Progenitor cell of endocrine pancreas (in vitro differentiated cells): ENCODE data around the gene SLC38A1. TPM values are rescaled to one million over a fixed set of nuclear protein-coding genes. Genes with fewer than 3 reads are reported as not detected.

Experiments used
- DNase-seq: peaks from one replicate; pipeline ENCODE4 v3.0.0; 2021; ENCODE audit warnings: low spot score; ENCODE audit not compliant: unreplicated experiment
- H3K27ac Mint-ChIP-seq: 2 replicates; pipeline ENCODE4 v1.8.0; 2021; ENCODE audit warnings: mild to moderate bottlenecking, moderate library complexity, mixed read lengths
- H3K27me3 Mint-ChIP-seq: 2 replicates; pipeline ENCODE4 v1.8.0; 2021; ENCODE audit warnings: mixed read lengths
- H3K36me3 Mint-ChIP-seq: 2 replicates; pipeline ENCODE4 v1.8.0; 2022; ENCODE audit warnings: mixed read lengths; ENCODE audit not compliant: insufficient read depth
- H3K4me1 Mint-ChIP-seq: 2 replicates; pipeline ENCODE4 v1.8.0; 2021; ENCODE audit warnings: low read depth, mixed read lengths
- H3K4me3 Mint-ChIP-seq: 2 replicates; pipeline ENCODE4 v1.8.0; 2021; ENCODE audit warnings: low read depth, mild to moderate bottlenecking, moderate library complexity, mixed read lengths
- H3K9me3 Mint-ChIP-seq: 2 replicates; pipeline ENCODE4 v1.8.0; 2021; ENCODE audit warnings: low read depth, mixed read lengths
- CTCF ChIP-seq: fragments of 200-600 bp; sonication (generic); IDR thresholded peaks from one replicate; pipeline ENCODE4 v1.5.0; 2021; ENCODE audit warnings: antibody characterized with exemption, mild to moderate bottlenecking; ENCODE audit not compliant: unreplicated experiment
- total RNA-seq: library from RNA; stranded (reverse); gene quantifications from 2 replicates; pipeline ENCODE4 v1.2.1, GENCODE V29; 2021

Gene SLC38A1
- total RNA-seq, 1 donor from 2014 or later: 144 TPM

GRCh38 chr12:46177025-46177424 lies 91.8 kb downstream of the SLC38A1 start:
- no peak overlapping the region for H3K4me3 Mint-ChIP-seq
- H3K36me3 Mint-ChIP-seq: no peaks in the 10 kb centered on the region
- no peak for TF ChIP-seq CTCF
- H3K27ac Mint-ChIP-seq: no peak overlapping the region
- no peaks in the 10 kb centered on the region for H3K9me3 Mint-ChIP-seq
- no peaks in the 10 kb centered on the region for H3K4me1 Mint-ChIP-seq
- DNase-seq: no peak
- no peaks in the 10 kb centered on the region for H3K27me3 Mint-ChIP-seq

- H3K4me3 Mint-ChIP-seq: no peak overlapping the region
- no peaks in the 10 kb centered on the region for H3K27me3 Mint-ChIP-seq
- H3K9me3 Mint-ChIP-seq: no peaks in the 10 kb centered on the region
- DNase-seq: no peak
- H3K4me1 Mint-ChIP-seq: no peaks in the 10 kb centered on the region
- no peak overlapping the region for H3K27ac Mint-ChIP-seq
- TF ChIP-seq CTCF: no peak
- no peaks in the 10 kb centered on the region for H3K36me3 Mint-ChIP-seq
Measured at GRCh38 chr12:46174919-46175318, 93.9 kb downstream of the SLC38A1 start.

- no peaks in the 10 kb centered on the region for H3K9me3 Mint-ChIP-seq
- TF ChIP-seq CTCF: no peak
- H3K36me3 Mint-ChIP-seq: no peaks in the 10 kb centered on the region
- H3K4me3 Mint-ChIP-seq: no peak overlapping the region
- H3K27me3 Mint-ChIP-seq: no peaks in the 10 kb centered on the region
- no peak for DNase-seq
- H3K4me1 Mint-ChIP-seq: no peaks in the 10 kb centered on the region
- no peak overlapping the region for H3K27ac Mint-ChIP-seq
Measured at GRCh38 chr12:46174061-46174662, 94.7 kb downstream of the SLC38A1 start.

GRCh38 chr12:46168426-46168825 lies 100.4 kb downstream of the SLC38A1 start:
- no peak for DNase-seq
- Mint-ChIP-seq H3K36me3 (no peaks in the 10 kb centered on the region), H3K27ac (no peak overlapping the region), H3K4me1 (no peaks in the 10 kb centered on the region), H3K9me3 (no peaks in the 10 kb centered on the region), H3K27me3 (no peaks in the 10 kb centered on the region), H3K4me3 (no peak overlapping the region)
- no peak for TF ChIP-seq CTCF

- Mint-ChIP-seq H3K4me1 (no peaks in the 10 kb centered on the region), H3K9me3 (no peaks in the 10 kb centered on the region), H3K27ac (no peak overlapping the region), H3K27me3 (no peaks in the 10 kb centered on the region), H3K36me3 (no peaks in the 10 kb centered on the region), H3K4me3 (no peak overlapping the region)
- no peak for TF ChIP-seq CTCF
- DNase-seq: no peak
Measured at GRCh38 chr12:46167412-46167811, 101.4 kb downstream of the SLC38A1 start.
